HG03066 (cell line): Measurements from ENCODE around the gene SSBP3.
"Not testable (repeated sequence)": the region's sequence is repeated elsewhere in the genome, so short reads cannot be mapped to it uniquely, and the experiment has no call there.

Experiments
- ATAC-seq: cut with Tn5 transposase; IDR thresholded peaks from one replicate; pipeline ENCODE4 v1.9.1; 2021; ENCODE audit warnings: low read depth; ENCODE audit not compliant: unreplicated experiment

The SSBP3 gene

GRCh38 chr1:54253480-54253879 is 152.7 kb downstream of the SSBP3 start:
- ATAC-seq, result no peak

GRCh38 chr1:54252371-54252936 is 153.7 kb downstream of the SSBP3 start:
- ATAC-seq, result no peak

GRCh38 chr1:54250670-54251069 is 155.5 kb downstream of the SSBP3 start:
- no peak for ATAC-seq

GRCh38 chr1:54249819-54250435 is 156.3 kb downstream of the SSBP3 start:
- no peak for ATAC-seq

- no peak for ATAC-seq
Measured at GRCh38 chr1:54248966-54249365, 157.2 kb downstream of the SSBP3 start.

GRCh38 chr1:54247863-54248515 is 158.2 kb downstream of the SSBP3 start:
- no peak for ATAC-seq

GRCh38 chr1:54246116-54246721 is 160.0 kb downstream of the SSBP3 start:
- no peak for ATAC-seq

GRCh38 chr1:54245501-54245900 is 160.7 kb downstream of the SSBP3 start:
- ATAC-seq, result no peak

GRCh38 chr1:54244655-54245054 is 161.5 kb downstream of the SSBP3 start:
- no peak for ATAC-seq

- no peak for ATAC-seq
Measured at GRCh38 chr1:54243022-54243421, 163.2 kb downstream of the SSBP3 start.

GRCh38 chr1:54241364-54241763 is 164.8 kb downstream of the SSBP3 start:
- ATAC-seq, result no peak

GRCh38 chr1:54240741-54241335 is 165.4 kb downstream of the SSBP3 start:
- ATAC-seq, result no peak

GRCh38 chr1:54239631-54240031 is 166.6 kb downstream of the SSBP3 start:
- ATAC-seq, result no peak

GRCh38 chr1:54239035-54239383 is 167.2 kb downstream of the SSBP3 start:
- ATAC-seq, result no peak

GRCh38 chr1:54238353-54239034 is 167.7 kb downstream of the SSBP3 start:
- no peak for ATAC-seq

GRCh38 chr1:54237586-54237985 is 168.6 kb downstream of the SSBP3 start:
- ATAC-seq, result no peak

GRCh38 chr1:54234284-54234683 is 171.9 kb downstream of the SSBP3 start:
- no peak for ATAC-seq

GRCh38 chr1:54233196-54233595 is 173.0 kb downstream of the SSBP3 start:
- not testable (repeated sequence) for ATAC-seq

GRCh38 chr1:54230507-54231339 is 175.5 kb downstream of the SSBP3 start:
- ATAC-seq, result no peak

GRCh38 chr1:54229281-54229891 is 176.8 kb downstream of the SSBP3 start:
- no peak for ATAC-seq
